HG02840 (cell line): ENCODE measurements around the gene LMO4.

Source experiments
- ATAC-seq: cut with Tn5 transposase; IDR thresholded peaks from one replicate; pipeline ENCODE4 v1.9.1; 2021; ENCODE audit warnings: mild to moderate bottlenecking, moderate library complexity, moderate number of reproducible peaks; ENCODE audit not compliant: unreplicated experiment, low FRiP score

The LMO4 gene

DNA sequence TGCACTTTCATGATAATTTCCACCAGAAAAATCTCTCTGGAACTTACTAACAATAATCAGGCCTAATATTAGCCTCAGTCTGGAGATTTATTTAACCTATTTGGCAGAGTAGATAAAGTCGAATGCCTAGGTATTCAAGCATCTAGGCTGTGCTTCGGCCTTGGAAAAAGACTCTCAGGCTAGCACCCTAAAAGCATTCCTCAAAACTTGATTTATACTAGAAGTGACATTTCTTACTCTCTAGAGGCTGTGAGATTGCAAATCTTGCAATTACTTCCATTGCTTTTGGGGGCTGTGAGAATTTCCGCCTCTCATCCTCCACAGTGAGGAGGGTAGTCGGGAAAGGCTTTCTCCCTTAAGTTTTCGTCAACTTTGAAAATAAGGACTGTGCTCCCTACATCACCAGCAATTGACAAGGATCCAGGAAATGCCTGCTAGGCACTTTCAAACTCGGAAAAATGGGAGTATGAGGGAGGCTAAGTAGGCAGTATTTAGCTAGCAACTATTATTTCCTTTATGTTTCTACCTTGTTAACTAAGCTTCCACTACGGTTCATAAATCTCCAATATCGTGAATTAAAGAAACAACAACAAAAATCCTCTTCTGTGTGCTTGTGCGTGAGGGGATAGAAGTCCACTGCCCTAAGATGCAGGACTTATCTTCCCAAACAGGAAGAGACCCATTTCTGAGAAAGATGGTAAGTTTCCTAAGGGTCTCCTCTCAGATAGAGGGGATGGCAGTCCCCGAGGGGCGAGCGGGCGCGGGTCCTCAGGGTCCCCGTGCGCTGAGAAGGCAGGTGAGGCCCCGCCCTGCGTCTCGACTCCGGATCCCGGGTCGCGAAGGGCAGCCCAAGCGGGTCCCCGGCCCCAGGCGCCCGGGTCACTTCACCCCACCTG lies 1.1 kb upstream of the LMO4 start:
- no peak for ATAC-seq

DNA sequence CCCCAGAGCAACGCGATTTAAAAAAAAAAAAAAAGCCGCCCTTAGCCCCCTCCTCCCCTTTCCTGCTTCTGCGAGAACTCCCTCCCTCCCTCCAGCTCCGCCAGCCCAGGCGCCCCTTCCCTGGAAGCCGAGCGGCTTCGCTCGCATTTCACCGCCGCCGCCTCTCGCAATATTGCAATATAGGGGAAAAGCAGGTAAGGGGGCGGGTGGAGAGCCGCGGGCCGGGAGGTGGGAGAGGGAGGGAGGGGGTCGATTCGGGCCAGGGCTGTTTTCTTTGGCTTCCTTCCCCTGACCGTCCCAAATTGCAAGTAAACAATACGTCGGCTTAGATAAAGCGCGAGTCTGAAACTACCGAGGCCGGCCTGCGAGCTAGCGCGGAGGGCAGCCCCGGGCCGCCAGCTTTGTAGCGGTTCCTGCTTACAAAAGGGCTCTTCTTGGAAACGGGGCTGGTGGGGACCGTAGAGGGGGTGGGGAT lies 408 bp downstream of the LMO4 start:
- ATAC-seq: no peak

DNA sequence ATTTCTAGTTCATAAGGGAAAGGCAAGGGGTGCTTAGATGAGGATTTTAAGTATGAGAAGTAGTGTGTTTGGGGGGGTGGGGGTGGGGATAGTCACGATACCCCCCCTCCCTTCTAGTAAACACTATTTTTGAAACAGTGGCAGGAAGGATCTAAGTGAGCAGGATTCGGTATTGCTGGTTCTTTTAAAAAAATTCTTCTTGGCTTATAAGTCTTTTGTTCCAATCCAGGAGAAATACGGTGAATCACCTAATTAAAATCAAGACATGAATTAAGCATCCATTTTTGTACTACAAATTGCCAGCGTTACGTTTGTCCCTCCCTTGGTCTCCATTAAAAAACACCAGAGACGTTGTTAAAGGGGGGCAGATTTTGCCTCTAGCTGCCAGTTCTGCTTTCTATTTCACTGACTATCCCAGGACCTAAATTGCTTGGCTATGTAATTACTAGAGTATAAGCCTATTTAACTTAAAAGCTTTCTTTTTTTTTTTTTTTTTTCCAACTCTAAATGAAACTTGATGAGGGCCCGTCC lies 911 bp downstream of the LMO4 start:
- no peak for ATAC-seq

- ATAC-seq: no peak
Measured at GRCh38 chr1:87330057-87330884, 1.6 kb downstream of the LMO4 start.

DNA sequence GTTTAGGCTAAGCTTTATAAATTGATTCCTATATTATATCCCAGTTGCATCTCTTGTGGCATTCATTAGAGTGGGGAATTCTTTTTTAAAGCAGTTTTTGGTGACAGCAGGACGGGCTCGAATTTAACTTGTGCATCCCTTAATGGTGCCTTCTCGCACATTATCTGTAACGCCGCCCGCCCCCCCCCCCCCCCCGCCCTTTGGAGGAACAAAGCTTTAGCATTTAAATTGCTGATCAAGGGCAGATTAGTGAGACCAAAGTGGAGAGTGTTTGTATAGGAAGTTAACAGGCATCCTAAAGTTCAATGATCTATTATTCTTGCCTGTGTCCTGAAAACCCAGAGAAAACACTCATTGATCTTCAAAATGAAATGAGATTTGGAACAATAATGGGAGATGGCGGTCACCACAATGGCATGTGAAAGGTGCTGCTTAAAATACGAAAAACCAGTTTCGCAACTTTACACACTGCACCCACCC lies 2.2 kb downstream of the LMO4 start:
- no peak for ATAC-seq

- ATAC-seq: no peak
Measured at GRCh38 chr1:87331365-87332241, 2.9 kb downstream of the LMO4 start.

DNA sequence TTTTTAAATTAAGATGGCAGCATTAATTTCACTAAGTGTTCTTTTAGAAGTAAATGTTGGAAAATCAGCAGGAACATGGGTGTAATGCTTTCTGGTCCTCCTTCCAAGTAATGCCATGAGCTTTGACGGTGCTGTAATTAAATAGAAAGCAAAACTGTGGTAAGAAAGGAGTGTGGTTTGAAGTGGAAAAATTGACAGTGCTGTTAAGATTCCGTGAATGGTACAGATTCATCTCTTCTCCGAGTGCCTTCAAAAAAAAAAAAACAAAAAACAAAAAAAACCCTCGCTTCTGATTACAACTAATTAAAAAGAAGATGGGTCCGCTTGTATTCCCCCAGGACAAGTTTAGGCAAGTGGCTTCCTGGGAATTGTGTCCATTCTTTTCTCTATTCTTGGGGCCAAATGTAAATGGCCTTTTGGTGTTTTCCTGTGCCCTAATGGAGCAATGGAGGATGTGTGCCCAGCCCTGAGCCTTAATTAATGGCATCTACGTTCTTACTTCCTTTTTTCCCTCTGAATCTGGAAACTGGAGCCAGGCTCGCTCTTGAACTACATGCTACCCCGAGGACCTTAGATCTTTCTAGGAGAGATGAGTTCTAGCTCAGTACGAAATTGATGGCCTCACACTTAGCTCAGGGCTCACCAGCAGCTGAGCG lies 5.1 kb downstream of the LMO4 start:
- ATAC-seq: no peak

DNA sequence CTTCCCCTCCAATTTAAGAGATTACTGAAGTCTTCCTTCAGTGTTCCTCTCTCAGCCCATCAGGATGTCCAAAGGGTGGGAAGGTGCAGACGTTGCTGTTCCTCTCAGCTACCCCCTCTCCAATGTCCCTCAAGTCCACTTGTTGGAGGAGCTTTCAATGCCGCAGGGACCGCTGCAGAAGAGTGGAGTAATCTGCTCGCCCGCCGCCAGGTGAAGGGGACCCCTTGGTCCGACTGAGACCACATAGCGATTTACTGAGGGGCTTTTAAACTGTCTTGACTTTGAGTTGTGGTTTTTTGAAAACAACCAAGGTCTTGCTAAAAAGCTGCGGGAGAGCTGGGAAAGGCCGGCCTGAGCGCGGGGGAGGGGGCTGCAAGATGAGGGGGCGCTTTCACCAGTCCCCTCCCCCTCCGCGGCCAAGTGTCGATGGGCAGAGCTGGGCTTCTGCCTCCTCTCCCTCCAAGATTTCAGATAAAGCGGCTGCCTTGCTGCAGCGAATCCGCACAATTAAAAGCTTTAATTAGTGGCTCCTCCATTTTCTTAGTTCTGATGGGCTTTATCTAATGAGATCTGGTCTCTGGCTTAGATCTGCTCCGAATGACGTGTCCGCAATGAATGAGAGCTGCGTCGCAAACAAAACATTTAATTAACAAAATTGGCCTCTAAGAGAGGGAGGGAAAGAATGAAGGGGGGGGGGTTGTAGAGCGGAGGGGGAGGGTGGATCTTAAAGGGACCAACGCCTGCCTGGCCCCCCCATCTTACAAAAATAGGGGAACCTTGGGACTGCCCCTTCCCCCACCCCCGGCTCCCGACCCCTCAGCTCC lies 5.9 kb downstream of the LMO4 start:
- peak; percentile 8 for ATAC-seq

GRCh38 chr1:87335175-87335884 lies 6.7 kb downstream of the LMO4 start:
- peak; percentile 49 for ATAC-seq

DNA sequence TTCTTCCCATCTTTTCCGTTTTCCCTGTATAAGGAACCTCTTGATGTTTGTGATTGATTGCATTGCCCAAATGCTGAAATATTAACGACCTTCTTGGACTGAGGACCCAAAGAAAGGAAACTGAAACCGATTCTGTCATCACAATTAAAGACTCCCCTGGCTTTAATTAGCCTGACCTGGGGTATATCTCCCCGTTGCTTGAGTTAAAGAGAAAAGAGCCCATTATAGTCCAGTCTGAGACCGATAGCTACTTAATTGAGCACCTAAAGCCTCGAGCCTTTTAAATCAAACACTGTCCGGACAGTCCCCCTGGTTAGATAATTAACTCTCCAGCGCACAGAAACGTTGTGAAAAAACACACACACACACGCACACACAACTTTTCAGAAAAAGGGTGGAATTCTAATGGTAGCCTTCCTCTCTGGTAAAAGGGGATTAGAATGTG lies 8.0 kb downstream of the LMO4 start:
- ATAC-seq: no peak

DNA sequence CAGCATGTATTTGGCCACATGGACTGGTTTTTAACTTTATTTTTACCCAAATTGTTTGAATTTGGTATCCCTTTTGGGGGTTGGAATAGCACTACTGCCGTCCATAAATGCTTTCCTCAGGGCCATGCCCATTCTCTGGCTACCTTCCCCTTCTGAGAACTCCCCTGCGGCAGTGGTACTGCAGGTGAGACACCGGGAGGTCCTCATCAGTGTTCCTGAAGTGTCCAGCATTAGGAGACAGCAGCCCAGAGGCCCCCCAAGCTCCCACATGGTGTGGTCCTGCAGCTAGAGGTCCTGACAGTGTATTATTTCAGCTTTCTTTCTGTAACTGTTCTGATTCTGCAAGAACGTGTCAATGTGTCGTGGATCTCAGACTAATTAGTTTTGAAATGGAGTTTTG lies 8.9 kb downstream of the LMO4 start:
- no peak for ATAC-seq

DNA sequence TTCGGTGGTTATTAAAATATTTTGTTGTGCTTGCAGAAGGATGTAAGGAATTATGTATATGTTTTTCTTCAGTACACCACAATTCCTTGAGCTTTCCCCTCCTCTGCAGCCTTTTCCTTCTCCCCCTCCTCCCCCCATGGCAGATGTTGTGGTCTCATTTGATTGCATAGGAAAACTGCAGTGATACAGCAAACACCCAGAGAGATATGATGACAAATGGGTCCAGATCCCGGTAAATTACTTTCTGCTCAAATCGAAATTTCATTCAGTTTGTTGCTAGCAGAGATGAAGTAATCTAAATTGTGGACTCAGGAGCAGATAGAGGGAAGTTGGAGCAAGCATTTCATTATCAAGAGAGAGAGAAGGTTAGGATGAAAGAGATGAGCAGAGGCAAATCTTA lies 9.9 kb downstream of the LMO4 start:
- no peak for ATAC-seq

DNA sequence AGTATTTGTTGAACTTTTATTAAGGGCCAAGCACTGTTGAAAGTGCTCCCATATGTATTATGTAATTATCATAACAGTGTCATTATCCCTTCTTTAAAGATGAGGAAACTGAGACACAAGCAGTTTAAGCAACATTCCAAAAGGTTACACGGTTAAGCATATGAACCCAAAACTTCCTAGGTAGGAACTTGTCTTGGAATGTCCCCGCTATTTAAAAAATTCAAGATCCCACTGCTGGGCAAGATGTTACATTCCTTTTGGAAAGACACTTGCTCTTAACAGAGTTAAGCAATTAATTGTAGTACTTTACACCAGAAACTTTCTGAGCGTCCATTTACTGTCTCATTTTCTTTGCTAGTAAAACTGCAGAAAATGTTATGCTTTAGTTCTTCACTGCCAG lies 15.6 kb downstream of the LMO4 start:
- ATAC-seq: no peak

DNA sequence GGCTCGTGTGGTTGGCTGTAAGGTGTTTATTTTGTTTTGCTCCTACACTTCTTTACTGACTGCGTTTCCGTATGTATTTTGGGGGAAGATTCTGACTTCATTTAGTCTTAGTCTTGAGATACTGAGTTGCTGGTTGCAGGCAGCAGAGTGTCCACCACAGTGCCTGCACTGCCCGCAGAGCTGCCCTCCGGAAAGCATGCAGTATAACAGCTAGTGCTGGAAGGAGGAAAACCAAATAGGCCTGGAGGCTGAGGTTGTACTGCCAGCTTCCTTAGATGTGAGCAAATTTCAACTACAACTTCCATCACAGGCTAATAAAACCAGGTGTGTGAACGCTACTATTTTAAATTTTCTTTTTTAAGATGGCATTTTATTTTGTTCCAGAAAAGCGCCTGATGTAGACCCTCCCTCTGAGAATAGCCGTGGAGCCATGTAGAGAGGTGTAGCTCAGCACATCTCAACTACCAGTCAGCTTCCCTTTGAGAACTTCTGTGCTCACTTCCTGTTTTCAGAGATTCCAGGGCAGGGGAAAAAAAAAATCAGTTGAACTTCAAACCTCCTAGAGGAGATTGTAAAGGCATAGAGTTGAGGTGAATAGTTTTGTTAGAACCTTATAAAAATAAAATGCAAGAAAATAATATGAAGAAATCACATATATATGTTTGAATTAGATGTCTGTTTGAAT lies 17.6 kb downstream of the LMO4 start:
- no peak for ATAC-seq

GRCh38 chr1:87348341-87349019 lies 19.8 kb downstream of the LMO4 start:
- no peak for ATAC-seq

- no peak for ATAC-seq
Measured at GRCh38 chr1:87349036-87349435, 20.4 kb downstream of the LMO4 start.

- no peak for ATAC-seq
Measured at GRCh38 chr1:87355894-87356293, 27.2 kb downstream of the LMO4 start.
